Kidney (tissue), 14 donors: ENCODE data around the gene GRID1. TPM values are rescaled to one million over a fixed set of nuclear protein-coding genes. Genes with fewer than 3 reads are reported as not detected.

Experiments
- DNase-seq, 5 donors: peaks; one replicate each; pipeline ENCODE4 v3.0.0-alpha.2; 2013 to 2020
- FAIRE-seq: peaks from 2 replicates; lab custom pipeline; 2012; peaks lifted over from hg19 to GRCh38; lab: Jason Lieb, UNC
- H3K27ac ChIP-seq, 2 donors: one replicate each; pipeline ENCODE4 v1.7.0; 2013; ENCODE audit warnings: low read depth in 2 of 2, low read length in 2 of 2, inconsistent platforms in 1 of 2
- H3K27me3 ChIP-seq: one replicate; pipeline ENCODE4 v1.7.1; 2013; ENCODE audit warnings: low read length, inconsistent platforms; ENCODE audit not compliant: control insufficient read depth, insufficient read depth
- H3K36me3 ChIP-seq, 3 donors: one replicate each; pipeline versions ENCODE4 v1.7.0 to v1.7.1; 2013; ENCODE audit warnings: low read length in 3 of 3, control low read depth in 1 of 3, inconsistent platforms in 1 of 3; ENCODE audit not compliant: insufficient read depth in 3 of 3, control insufficient read depth in 2 of 3
- H3K4me1 ChIP-seq, 3 donors: one replicate each; pipeline versions ENCODE4 v1.7.0 to v1.7.1; 2013; ENCODE audit warnings: low read length in 3 of 3, inconsistent platforms in 1 of 3, low read depth in 1 of 3; ENCODE audit not compliant: control insufficient read depth in 2 of 3, insufficient read depth in 2 of 3
- H3K4me3 ChIP-seq, 3 donors: one replicate each; pipeline versions ENCODE4 v1.7.0 to v1.8.1; 2013; ENCODE audit warnings: low read length in 3 of 3, control low read depth in 1 of 3, inconsistent platforms in 1 of 3
- H3K9ac ChIP-seq, 3 donors: one replicate each; pipeline versions ENCODE4 v1.7.0 to v1.7.1; 2013; ENCODE audit warnings: low read length in 3 of 3, control low read depth in 1 of 3, inconsistent platforms in 1 of 3
- H3K9me3 ChIP-seq, 3 donors: one replicate each; pipeline versions ENCODE4 v1.7.0 to v1.7.1; 2013; ENCODE audit warnings: low read length in 3 of 3, control low read depth in 1 of 3, inconsistent platforms in 1 of 3; ENCODE audit not compliant: control insufficient read depth in 2 of 3, insufficient read depth in 1 of 3
- CTCF ChIP-seq: IDR thresholded peaks from 3 replicates; pipeline ENCODE4 v1.5.1; 2012; ENCODE audit warnings: mild to moderate bottlenecking, moderate library complexity, borderline replicate concordance; ENCODE audit not compliant: insufficient read depth; ENCODE audit errors: extremely low read depth
- intact Hi-C: fragments of 100-400 bp; cut with DNase I; formaldehyde crosslinking; loops from one replicate; pipeline ENCODE4 v1.11.1; 2022
- polyA plus RNA-seq: library from polyadenylated mRNA; stranded (reverse); fragments of 350-450 nt; fragmentation: Illumina TruSeq; extraction: RNeasy Lipid Tissue Mini Kit (QIAGEN cat#74804); gene quantifications from one replicate; pipeline ENCODE4 v1.2.3, GENCODE V29; 2014; ENCODE audit warnings: low read depth, low replicate concordance; ENCODE audit not compliant: insufficient read depth
- total RNA-seq: library from RNA; stranded (reverse); fragmentation: NEBNext Ultra II Directional; extraction: Animal tissue kit (Norgen Biotek cat#: 25700); gene quantifications from one replicate; pipeline ENCODE4 v1.2.1, GENCODE V29; 2021
- donor health status: control.
- donor health status: control.
- donor health status: control.
- donor health status: control.
- donor health status: control.
- donor health status: DM: yes; HTN: yes; CAD: no.
- donor health status: Normal renal cell carcinoma (clear cell type).

The GRID1 gene
- total and polyA plus RNA-seq, 2 donors from 2014 or later, result 0.37 to 1.4 TPM

- H3K27me3 ChIP-seq, result no peaks in the 10 kb centered on the region
- H3K36me3 ChIP-seq, result no peaks in the 10 kb centered on the region
- DNase-seq (no peak), FAIRE-seq (no peak)
- H3K9ac ChIP-seq, result no peak overlapping the region
- TF ChIP-seq CTCF, result no peak
- no peak overlapping the region for H3K27ac ChIP-seq
- H3K9me3 ChIP-seq, result no peaks in the 10 kb centered on the region
- intact Hi-C loops, result no loop called here
- no peaks in the 10 kb centered on the region for H3K4me1 ChIP-seq
- no peak overlapping the region for H3K4me3 ChIP-seq
Measured at GRCh38 chr10:86138551-86139065, 228.0 kb downstream of the GRID1 start.

GRCh38 chr10:86137561-86137960 is 229.0 kb downstream of the GRID1 start:
- H3K9me3 ChIP-seq, result no peaks in the 10 kb centered on the region
- no peaks in the 10 kb centered on the region for H3K4me1 ChIP-seq
- FAIRE-seq, result no peak
- no peak for TF ChIP-seq CTCF
- H3K36me3 ChIP-seq, result no peaks in the 10 kb centered on the region
- H3K9ac ChIP-seq, result no peak overlapping the region
- DNase-seq, result no peak
- no peak overlapping the region for H3K27ac ChIP-seq
- H3K4me3 ChIP-seq, result no peak overlapping the region
- intact Hi-C loops, result no loop called here
- no peaks in the 10 kb centered on the region for H3K27me3 ChIP-seq

GRCh38 chr10:86136934-86137333 is 229.7 kb downstream of the GRID1 start:
- no peak for FAIRE-seq
- Histone ChIP-seq H3K9me3 (no peaks in the 10 kb centered on the region), H3K4me3 (no peak overlapping the region), H3K4me1 (no peaks in the 10 kb centered on the region), H3K27ac (no peak overlapping the region), H3K27me3 (no peaks in the 10 kb centered on the region), H3K36me3 (no peaks in the 10 kb centered on the region), H3K9ac (no peak overlapping the region)
- DNase-seq, result no peak
- intact Hi-C loops, result no loop called here
- TF ChIP-seq CTCF, result no peak

GRCh38 chr10:86135191-86135590 is 231.4 kb downstream of the GRID1 start:
- intact Hi-C loops, result no loop called here
- FAIRE-seq (no peak), DNase-seq (no peak)
- Histone ChIP-seq H3K27ac (no peak overlapping the region), H3K4me1 (no peaks in the 10 kb centered on the region), H3K9me3 (no peaks in the 10 kb centered on the region), H3K4me3 (no peak overlapping the region), H3K9ac (no peak overlapping the region), H3K36me3 (no peaks in the 10 kb centered on the region), H3K27me3 (no peaks in the 10 kb centered on the region)
- no peak for TF ChIP-seq CTCF
